ENCODE results near the gene FRMPD1.

Gene FRMPD1

GRCh38 chr9:37679649-37680402, 29.1 kb downstream of the FRMPD1 start:
- H3K4me3 ChIP-seq (replicated peaks; ENCODE audit: low read depth, low read length), result no peak overlapping the region
- no peak for DNase-seq (ENCODE audit: extremely low read depth, insufficient read length)
- no peak for TF ChIP-seq CTCF (IDR thresholded peaks at IDR 0.05; ENCODE audit: insufficient read depth, low read length, poor library complexity, severe bottlenecking)
- no peaks in the 10 kb centered on the region; the same call in 1 of the 2 replicates for H3K27me3 ChIP-seq (replicated peaks; ENCODE audit: control insufficient read depth, insufficient read depth, low read length)
- no peaks in the 10 kb centered on the region for H3K36me3 ChIP-seq (ENCODE audit: control insufficient read depth, insufficient read depth, low read length)

GRCh38 chr9:37682951-37683350, 32.2 kb downstream of the FRMPD1 start:
- TF ChIP-seq CTCF (IDR thresholded peaks at IDR 0.05; ENCODE audit: insufficient read depth, low read length, poor library complexity, severe bottlenecking), result no peak
- DNase-seq (ENCODE audit: extremely low read depth, insufficient read length), result no peak
- Histone ChIP-seq H3K4me3 (replicated peaks; ENCODE audit: low read depth, low read length) (no peak overlapping the region), H3K27me3 (replicated peaks; ENCODE audit: control insufficient read depth, insufficient read depth, low read length) (no peaks in the 10 kb centered on the region), H3K36me3 (ENCODE audit: control insufficient read depth, insufficient read depth, low read length) (no peaks in the 10 kb centered on the region)

GRCh38 chr9:37683531-37684371, 33.0 kb downstream of the FRMPD1 start:
- Histone ChIP-seq H3K36me3 (ENCODE audit: control insufficient read depth, insufficient read depth, low read length) (no peaks in the 10 kb centered on the region), H3K27me3 (replicated peaks; ENCODE audit: control insufficient read depth, insufficient read depth, low read length) (no peaks in the 10 kb centered on the region), H3K4me3 (replicated peaks; ENCODE audit: low read depth, low read length) (no peak overlapping the region)
- no peak for TF ChIP-seq CTCF (IDR thresholded peaks at IDR 0.05; ENCODE audit: insufficient read depth, low read length, poor library complexity, severe bottlenecking)
- DNase-seq (ENCODE audit: extremely low read depth, insufficient read length), result no peak

- TF ChIP-seq CTCF (IDR thresholded peaks at IDR 0.05; ENCODE audit: insufficient read depth, low read length, poor library complexity, severe bottlenecking), result no peak
- no peak overlapping the region for H3K4me3 ChIP-seq (replicated peaks; ENCODE audit: low read depth, low read length)
- H3K27me3 ChIP-seq (replicated peaks; ENCODE audit: control insufficient read depth, insufficient read depth, low read length), result no peaks in the 10 kb centered on the region; the same call in 1 of the 2 replicates
- DNase-seq (ENCODE audit: extremely low read depth, insufficient read length), result no peak
- no peaks in the 10 kb centered on the region for H3K36me3 ChIP-seq (ENCODE audit: control insufficient read depth, insufficient read depth, low read length)
These were observed 42.0 kb downstream of the FRMPD1 start for GRCh38 chr9:37692622-37693221.

GRCh38 chr9:37693260-37693659, 42.5 kb downstream of the FRMPD1 start:
- H3K27me3 ChIP-seq (replicated peaks; ENCODE audit: control insufficient read depth, insufficient read depth, low read length), result no peaks in the 10 kb centered on the region; the same call in 1 of the 2 replicates
- H3K4me3 ChIP-seq (replicated peaks; ENCODE audit: low read depth, low read length), result no peak overlapping the region
- TF ChIP-seq CTCF (IDR thresholded peaks at IDR 0.05; ENCODE audit: insufficient read depth, low read length, poor library complexity, severe bottlenecking), result no peak
- DNase-seq (ENCODE audit: extremely low read depth, insufficient read length), result no peak
- no peaks in the 10 kb centered on the region for H3K36me3 ChIP-seq (ENCODE audit: control insufficient read depth, insufficient read depth, low read length)
